AML-193 (cell line): ENCODE results near the gene SPX.

Experiments used
- DNase-seq, 2 experiments: peaks; one replicate each; lab custom pipeline; 2025; lab: John Stamatoyannopoulos, UW

SPX gene

DNA sequence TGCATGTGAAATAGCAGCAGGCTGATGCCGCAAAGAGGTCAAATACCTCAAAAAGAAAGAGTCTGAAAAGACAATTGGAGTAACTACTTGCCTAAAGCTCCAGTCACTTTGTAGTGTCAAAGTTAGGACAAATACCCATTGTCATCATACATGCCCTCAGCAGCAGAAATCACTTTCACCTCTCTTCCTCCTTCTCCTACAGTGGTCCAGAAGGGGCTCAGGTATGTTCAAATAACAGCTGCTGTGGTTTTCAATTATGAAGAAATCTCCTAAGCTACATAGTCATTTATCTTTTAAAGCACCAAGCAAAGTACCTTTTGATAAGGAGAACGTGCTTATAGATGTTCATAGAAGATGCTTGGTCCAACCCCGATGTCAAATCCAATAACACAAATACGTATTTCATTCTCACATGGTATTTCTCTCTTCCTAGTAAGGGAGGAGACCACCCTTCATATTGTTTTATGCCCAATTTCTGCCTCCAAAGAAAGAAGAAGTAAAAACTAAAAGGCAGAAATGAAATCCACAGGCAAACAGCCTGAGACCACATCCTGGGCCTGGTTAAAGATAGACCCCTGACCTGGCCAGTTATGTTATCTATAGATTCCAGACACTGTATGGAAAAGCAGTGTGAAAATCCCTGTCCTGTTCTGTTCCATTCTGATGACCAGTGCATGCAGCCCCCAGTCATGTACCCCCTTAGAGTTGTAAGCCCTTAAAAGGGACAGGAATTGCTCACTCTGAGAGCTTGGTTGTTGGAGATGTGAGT lies 54.8 kb downstream of the SPX start:
- DNase-seq: no peak
